ENCODE measurements around the gene CHST11.

- no peak for TF ChIP-seq CTCF (IDR thresholded peaks at IDR 0.05)
- no peak for TF ChIP-seq POLR2A (IDR thresholded peaks at IDR 0.05)
These were observed 229.4 kb downstream of the CHST11 start for GRCh38 chr12:104686196-104686595.

Measured in breast epithelium (tissue), 3 donors.